IPS-18c (cell line): Measurements from ENCODE around the gene TBXAS1.

Source experiments
- H3K4me3 ChIP-seq: 2 replicates; pipeline ENCODE4 v1.7.0; 2013; ENCODE audit warnings: low read depth, mild to moderate bottlenecking, low read length, moderate library complexity; ENCODE audit not compliant: insufficient read depth
- H3K9me3 ChIP-seq: one replicate; pipeline ENCODE4 v1.6.1; 2013; ENCODE audit warnings: mild to moderate bottlenecking, low read length, moderate library complexity; ENCODE audit not compliant: control insufficient read depth, insufficient read depth

The TBXAS1 gene

DNA sequence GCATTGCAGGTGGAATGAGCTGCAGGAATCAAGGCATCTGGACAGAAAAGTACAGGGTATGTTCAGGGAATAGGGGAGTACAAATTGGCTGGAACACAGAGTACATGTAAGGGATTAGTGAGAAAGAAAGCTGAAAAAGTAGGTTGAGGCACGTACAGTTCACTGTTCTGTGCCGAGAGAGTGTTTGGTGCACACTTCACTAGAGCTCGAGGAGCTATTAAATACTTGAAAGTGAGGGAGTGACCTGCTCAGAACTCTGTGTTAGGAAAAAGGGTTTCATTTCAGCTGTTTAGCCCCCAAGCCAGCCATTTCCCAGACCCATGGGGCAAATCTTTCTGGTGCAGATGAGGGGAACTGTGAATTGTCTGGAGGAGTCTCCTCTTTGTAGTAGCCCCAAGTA is 115.2 kb downstream of the TBXAS1 start:
- no peaks in the 10 kb centered on the region for H3K9me3 ChIP-seq
- H3K4me3 ChIP-seq = no peak overlapping the region

DNA sequence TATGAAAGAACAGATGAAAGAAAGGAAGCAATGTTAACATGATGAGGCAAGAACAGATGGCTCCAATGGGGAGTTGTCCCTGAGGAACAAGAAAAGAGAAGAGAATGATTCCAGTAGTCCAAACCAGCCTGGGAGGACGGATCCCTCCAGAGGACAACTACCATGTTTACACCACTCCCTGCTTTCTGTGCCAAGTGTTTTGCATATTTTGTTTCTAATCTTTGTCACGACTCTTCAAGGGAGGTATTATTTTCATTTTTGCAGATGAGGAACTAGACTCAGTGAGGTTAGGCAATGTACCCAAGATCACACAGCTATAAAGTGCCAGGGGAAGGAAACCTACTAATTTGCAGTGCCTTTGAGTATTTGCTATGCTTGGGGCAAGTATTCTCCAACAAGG is 117.5 kb downstream of the TBXAS1 start:
- H3K4me3 ChIP-seq = no peak overlapping the region
- H3K9me3 ChIP-seq = no peaks in the 10 kb centered on the region

DNA sequence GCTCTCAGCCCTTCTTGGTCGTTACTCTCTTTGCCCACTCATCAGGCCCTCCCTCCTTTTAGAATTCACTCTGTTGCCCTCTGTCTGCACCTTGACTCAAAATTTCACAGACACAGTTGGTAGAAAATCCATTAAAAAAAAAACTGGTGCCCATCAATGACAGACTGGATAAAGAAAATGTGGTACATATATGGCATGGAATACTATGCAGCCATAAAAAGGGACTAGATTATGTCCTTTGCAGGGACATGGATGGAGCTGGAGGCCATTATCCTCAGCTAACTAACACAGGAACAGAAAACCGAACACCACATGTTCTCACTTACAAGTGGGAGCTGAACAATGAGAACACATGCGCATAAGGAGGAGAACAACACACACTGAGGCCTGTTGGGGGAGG is 118.0 kb downstream of the TBXAS1 start:
- no peaks in the 10 kb centered on the region for H3K9me3 ChIP-seq

DNA sequence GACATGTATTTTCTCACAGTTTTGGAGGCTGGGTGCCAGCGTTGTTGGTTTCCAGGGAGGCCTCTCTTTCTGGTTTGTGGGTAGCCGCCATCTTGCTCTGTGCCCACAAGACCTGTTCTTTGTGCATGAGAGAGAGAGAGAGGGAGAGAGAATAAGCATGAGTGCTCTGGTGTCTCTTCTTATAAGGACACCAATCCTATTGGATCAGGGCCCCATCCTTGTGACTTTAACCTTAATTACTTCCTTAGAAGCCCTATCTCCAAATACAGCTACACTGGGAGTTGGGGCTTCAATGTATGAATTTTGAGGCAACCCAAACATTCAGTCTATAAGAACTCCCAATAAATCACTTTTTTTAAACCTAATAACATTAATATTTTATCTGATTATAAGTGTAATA is 119.1 kb downstream of the TBXAS1 start:
- H3K4me3 ChIP-seq = no peak overlapping the region
- H3K9me3 ChIP-seq = no peaks in the 10 kb centered on the region

More for the DNA sequence above, 118.0 kb downstream of the TBXAS1 start:
- H3K4me3 ChIP-seq = no peak overlapping the region

DNA sequence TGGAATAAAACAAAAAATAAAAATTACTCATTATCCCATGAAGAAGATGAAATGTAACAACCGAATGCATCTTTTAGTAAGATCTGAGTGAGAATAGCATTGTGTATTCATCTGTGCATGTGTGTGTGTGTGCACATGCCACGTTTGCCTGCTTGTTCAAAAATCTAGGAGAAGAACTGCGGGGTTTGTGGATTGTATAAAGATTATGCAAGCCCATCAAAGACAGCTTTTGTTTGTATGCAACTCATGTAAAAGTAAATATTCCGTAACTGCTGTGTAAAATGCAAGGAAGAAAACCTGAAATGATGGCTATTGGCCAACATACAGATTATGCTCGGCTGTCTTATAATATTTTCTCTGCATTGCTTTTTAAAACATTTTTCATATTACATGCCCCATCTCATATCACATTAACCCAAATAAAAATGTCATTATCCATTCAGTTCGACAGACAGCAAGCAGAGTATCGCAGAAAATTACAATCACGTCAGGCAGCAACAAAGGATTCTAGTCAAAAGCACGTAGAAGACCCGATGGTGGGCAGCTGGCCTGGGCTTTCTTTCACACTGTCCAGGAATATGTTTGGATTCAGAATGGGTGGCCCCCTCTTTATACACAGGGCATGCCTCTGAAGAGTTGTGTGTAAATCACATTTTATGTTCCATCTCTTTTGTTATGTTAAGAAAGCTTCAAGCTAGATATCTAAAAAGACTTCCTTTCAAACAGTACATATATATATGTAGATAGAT is 119.7 kb downstream of the TBXAS1 start:
- H3K4me3 ChIP-seq = no peak overlapping the region
- H3K9me3 ChIP-seq = no peaks in the 10 kb centered on the region

DNA sequence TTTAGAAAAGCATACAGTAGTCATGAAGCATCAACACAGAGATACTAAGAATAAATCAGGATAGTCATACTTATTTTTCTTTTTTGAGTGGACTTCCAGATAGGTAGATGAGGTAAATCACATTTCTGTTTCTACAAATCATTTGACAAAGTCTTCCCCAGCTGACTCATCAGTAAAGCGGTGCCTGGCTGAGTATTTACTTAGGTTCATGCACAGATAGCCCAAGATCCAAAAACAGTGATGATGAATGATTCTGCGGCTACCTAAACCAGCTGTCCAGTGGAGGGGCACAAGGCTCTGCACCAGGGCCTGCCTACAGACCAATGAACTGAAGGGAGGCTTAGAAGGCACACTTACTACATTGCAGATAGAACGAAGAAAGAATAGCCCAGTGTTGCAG is 120.6 kb downstream of the TBXAS1 start:
- Histone ChIP-seq H3K4me3 (no peak overlapping the region), H3K9me3 (no peaks in the 10 kb centered on the region)

DNA sequence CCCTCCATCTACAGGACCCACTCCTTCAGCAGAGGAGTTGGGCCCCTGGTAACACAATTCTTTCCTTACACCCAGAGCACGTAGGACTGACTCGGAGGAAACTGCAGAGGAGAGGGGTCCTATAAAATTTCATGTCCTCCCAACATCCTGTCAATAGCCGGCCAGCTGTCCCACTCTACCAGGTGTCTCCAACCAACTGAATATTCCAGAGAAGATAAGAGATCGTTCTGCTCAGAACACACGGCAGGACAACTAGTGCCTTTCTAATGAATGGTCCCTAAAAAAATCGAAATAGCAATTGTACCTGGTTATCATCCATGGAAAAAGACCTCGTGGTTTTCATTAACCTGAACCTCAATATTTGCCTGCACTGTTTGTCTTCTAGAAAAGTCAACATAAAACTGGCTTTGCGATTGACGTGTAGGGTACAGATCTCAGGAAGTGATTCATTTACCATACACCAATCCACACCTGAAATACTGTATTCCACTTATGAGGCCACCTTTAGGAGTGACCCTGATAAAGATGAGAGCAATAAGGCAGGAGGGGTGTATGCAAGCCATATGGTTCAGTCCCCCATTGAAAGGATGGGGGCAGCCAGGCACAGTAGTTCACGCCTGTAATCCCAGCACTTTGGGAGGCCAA is 121.9 kb downstream of the TBXAS1 start:
- H3K4me3 ChIP-seq = no peak overlapping the region
- H3K9me3 ChIP-seq = no peaks in the 10 kb centered on the region

DNA sequence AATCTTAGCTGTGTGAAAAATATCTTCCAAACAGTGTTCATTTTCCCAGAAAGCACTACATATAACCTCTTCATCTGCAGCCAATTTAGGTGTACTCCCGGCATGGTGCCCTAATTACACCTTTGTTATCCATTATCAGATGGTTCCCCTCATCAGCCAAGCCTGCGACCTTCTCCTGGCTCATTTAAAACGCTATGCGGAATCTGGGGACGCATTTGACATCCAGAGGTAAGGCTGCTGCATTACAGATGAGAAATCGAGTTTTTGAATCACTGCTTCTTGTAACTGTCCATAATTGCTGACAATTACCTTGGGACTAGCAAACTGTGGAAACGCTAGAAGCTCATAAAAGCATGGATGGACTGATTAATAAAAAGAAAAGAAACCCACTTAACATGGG is 124.2 kb downstream of the TBXAS1 start:
- no peaks in the 10 kb centered on the region for H3K9me3 ChIP-seq
- no peak overlapping the region for H3K4me3 ChIP-seq

DNA sequence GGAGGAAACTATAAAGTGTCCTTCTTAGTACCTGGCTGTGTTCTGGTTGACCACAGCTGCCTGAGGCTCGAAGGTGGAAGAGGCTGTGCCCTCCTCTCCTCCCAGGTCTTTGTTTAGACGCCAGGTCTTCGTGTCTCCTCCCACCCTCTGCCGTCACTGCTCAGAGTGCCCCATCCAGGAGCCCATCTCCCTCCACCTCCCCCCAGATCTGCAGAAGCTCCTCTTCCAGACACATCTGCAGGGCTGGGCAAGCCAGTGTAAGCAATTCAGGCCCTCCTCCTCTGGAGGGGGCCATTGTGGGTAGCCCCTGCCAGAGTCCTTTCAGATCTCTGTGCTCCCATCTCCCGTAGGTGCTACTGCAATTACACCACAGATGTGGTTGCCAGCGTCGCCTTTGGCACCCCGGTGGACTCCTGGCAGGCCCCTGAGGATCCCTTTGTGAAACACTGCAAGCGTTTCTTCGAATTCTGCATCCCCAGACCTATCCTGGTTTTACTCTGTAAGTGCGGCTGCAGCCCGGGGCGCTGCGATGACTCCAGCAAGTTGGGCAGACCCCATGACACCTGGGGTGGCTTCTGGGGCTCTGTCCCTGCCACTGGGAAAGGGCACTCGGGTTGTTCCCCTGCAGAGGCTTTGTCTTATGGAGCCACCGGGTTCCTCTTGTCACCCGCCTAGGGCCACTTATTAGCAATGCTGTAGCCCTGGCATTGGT is 126.2 kb downstream of the TBXAS1 start:
- H3K9me3 ChIP-seq = no peaks in the 10 kb centered on the region
- no peak overlapping the region for H3K4me3 ChIP-seq

DNA sequence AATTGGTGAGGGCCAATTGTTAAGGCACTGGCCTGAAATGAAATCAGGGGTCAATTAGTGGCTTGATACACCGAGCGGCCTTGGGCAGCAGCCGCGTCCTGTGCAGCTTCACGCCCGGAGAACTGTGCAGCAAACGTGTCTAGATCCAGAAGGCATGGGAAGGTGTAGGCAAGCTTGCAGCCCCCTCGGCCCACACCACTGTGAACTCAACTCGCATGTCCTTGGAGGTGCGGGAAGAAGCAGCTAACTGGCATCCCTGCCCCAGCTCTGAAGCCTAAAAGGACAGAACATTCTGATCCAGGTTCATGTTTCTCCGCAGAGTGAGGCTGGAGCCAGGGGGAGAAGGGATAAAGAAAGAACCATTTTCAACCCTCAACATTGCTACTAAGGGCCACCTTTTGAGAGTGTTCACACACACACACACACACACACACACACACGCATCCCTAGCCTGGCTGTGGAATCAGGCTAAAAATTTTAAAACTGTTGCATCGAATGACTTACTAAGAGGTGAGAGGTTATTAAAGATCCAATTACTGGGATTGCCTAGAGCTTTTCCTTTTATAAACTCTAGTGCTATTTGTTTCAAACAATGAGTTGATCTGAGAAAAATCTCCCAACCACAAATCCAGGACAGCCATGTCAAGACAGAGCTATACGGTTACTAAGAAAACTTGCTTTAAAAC is 129.7 kb downstream of the TBXAS1 start:
- Histone ChIP-seq H3K9me3 (no peaks in the 10 kb centered on the region), H3K4me3 (no peak overlapping the region)

DNA sequence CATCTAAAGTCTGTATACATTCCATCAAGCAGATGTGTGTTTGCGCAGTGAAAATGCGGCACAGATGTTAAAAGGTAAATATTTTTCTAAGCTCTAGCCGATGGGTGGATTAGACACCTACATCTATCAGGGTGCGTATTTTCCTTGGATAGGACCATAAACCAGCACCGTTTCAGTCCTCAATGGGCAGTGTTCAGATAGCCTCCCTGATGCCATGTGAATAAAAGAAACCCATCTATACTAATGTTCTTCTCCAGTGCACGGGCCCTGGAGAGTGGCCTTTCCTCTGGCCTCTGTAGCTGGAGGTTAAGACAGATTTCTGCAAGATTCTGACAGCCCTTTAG is 130.2 kb downstream of the TBXAS1 start:
- Histone ChIP-seq H3K9me3 (no peaks in the 10 kb centered on the region), H3K4me3 (no peak overlapping the region)

DNA sequence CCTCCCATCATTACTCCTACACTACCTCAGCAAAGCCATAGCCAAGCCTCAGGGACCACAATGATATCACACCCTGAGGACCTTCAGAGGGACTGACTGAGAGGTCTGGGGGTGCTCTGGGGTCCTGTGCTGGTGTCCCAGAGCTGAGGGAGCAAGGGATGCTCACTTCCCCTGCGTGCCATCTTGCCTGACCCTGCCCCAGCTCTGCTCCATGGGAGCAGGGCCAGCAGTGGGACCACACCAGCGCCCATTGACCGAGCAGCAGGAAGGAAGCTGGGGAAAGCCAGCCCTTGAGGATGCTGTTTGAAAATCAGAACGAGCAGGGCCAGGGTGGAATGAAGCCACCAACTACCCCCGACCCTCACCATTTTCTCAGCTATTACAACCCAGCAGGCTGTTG is 130.7 kb downstream of the TBXAS1 start:
- Histone ChIP-seq H3K9me3 (no peaks in the 10 kb centered on the region), H3K4me3 (no peak overlapping the region)

DNA sequence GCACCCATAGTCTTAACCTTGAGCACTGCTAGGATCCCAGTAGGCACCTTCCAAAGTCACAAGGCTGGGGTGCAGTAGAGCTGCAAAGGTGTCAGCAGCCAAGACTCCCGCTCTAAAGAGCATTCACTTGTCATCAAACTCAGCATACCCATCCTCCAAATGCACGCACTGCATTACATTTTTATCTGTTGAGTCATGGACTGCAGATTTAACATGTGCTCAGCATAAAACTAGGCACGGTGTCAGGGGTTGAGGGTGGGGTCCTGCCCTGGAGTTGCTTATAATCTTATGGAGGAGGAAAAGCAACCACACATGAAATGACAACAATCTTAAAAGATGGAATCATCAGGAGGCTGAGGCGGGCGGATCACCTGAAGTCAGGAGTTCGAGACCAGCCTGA is 131.1 kb downstream of the TBXAS1 start:
- Histone ChIP-seq H3K4me3 (no peak overlapping the region), H3K9me3 (no peaks in the 10 kb centered on the region)

DNA sequence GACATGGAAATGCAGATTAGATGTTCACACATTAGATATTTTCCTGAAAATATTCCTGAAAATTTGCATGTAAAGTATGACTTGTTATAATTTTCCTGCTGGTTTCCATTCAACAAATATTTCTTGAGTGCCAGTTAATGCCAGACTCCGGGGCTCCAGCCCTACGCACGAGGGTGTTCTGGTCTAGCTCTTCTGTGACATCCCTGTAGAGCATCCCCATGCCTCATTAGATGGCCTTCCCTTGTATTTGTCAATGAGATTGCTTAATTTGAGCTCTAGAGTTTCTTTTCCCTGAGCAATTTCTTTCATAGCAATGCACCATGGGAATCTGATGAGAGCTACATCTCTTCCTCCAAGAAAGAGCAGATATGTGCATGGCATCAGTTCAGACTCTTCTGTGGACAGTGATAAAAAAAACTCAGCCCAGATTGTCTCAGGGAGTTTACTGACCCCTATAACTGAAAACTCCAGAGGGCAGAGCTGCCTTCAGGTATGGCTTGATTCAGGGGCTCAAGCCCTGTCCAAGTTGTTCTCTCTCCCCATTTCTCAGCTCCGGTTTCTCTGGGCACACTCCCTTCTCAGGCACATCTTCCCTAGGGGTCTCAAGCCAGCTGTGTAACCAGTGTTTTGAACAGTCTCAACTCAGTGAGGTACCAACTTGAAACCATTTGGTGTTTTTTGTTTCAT is 137.0 kb downstream of the TBXAS1 start:
- H3K4me3 ChIP-seq = no peak overlapping the region

DNA sequence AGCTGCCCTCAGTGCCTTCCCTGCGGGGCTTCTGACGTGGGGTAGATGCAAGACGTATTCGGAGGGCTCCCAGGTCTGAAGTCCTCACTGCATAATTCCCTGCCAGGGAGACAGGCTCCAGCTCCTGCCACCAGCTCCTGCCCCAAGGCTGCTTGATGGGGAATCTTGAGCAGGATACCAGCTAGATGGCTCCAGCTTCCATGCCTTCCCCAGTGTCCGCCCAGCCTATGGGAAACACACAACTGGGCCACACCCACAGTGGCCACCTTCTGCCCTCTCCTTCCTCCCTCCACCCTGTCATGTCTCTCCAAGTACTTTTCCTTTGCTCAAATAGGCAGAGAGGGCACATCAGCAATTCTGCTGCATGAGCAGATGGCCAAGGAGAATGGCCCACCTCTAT is 137.9 kb downstream of the TBXAS1 start:
- H3K9me3 ChIP-seq = no peaks in the 10 kb centered on the region
- no peak overlapping the region for H3K4me3 ChIP-seq

More for the DNA sequence above, 137.0 kb downstream of the TBXAS1 start:
- no peaks in the 10 kb centered on the region for H3K9me3 ChIP-seq

DNA sequence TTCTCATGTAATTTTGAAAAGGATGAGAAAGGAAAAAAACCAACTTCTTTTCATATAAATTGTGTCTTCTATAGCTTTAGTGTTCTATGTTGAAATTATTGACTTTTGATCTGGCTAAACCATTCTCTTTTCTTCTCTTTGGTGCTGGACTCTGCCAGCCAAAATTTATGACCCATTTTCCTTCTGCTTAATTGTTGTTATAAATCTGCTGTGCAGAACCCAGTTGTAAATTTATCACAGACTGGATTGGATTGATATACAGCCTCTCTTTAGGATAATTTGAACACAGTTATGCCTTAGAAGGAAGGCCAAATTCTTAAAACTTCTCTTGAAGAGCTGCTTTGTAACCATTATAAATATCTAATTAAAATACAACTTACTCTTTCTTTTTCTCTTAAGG is 139.9 kb downstream of the TBXAS1 start:
- Histone ChIP-seq H3K9me3 (no peaks in the 10 kb centered on the region), H3K4me3 (no peak overlapping the region)

DNA sequence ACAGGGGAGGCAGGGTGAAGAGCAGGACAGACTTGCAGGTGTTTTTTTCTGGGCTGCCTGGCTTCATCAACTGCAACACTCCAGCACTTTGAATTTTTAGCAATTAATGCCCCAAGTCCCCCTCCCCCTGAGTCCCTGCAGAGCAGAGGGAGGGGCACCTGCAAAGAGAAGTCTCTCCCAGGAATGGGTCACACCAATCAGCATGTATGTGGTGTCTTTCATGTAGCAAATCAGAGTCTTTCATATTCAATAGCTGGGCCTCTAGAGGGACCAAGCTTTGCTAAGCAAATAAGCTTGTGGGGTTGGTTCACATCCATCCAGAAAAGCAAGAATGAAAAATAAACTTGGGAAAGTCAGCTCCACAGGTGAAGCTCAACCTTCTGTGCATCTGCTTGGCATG is 143.0 kb downstream of the TBXAS1 start:
- no peak overlapping the region for H3K4me3 ChIP-seq
- H3K9me3 ChIP-seq = no peaks in the 10 kb centered on the region
